ENCODE measurements around the gene SYNPR.

Gene SYNPR

GRCh38 chr3:63561879-63562278 lies 283.8 kb downstream of the SYNPR start:
- H3K9ac ChIP-seq (ENCODE audit: low read depth, low read length) = no peak overlapping the region
- H3K4me3 ChIP-seq (ENCODE audit: low read depth, low read length) = no peak overlapping the region
- no peaks in the 10 kb centered on the region for H3K4me1 ChIP-seq (ENCODE audit: control insufficient read depth, insufficient read depth, low read length)
- no peaks in the 10 kb centered on the region for H3K36me3 ChIP-seq (ENCODE audit: control insufficient read depth, insufficient read depth, low read length)
- H3K9me3 ChIP-seq (ENCODE audit: control insufficient read depth, insufficient read depth, low read length) = no peaks in the 10 kb centered on the region
- no peaks in the 10 kb centered on the region for H3K27me3 ChIP-seq (ENCODE audit: control insufficient read depth, insufficient read depth, low read length)

- no peaks in the 10 kb centered on the region for H3K9me3 ChIP-seq (ENCODE audit: control insufficient read depth, insufficient read depth, low read length)
- H3K36me3 ChIP-seq (ENCODE audit: control insufficient read depth, insufficient read depth, low read length) = no peaks in the 10 kb centered on the region
- H3K27me3 ChIP-seq (ENCODE audit: control insufficient read depth, insufficient read depth, low read length) = no peaks in the 10 kb centered on the region
- peaks cover under 1% of the 10 kb centered on the region for H3K4me1 ChIP-seq (ENCODE audit: control insufficient read depth, insufficient read depth, low read length)
- no peak overlapping the region for H3K9ac ChIP-seq (ENCODE audit: low read depth, low read length)
- no peak overlapping the region for H3K4me3 ChIP-seq (ENCODE audit: low read depth, low read length)
These were observed 284.2 kb downstream of the SYNPR start for GRCh38 chr3:63562323-63562722.

- peaks cover 3% of the 10 kb centered on the region for H3K4me1 ChIP-seq (ENCODE audit: control insufficient read depth, insufficient read depth, low read length)
- H3K27me3 ChIP-seq (ENCODE audit: control insufficient read depth, insufficient read depth, low read length) = no peaks in the 10 kb centered on the region
- H3K9ac ChIP-seq (ENCODE audit: low read depth, low read length) = no peak overlapping the region
- H3K4me3 ChIP-seq (ENCODE audit: low read depth, low read length) = no peak overlapping the region
- no peaks in the 10 kb centered on the region for H3K36me3 ChIP-seq (ENCODE audit: control insufficient read depth, insufficient read depth, low read length)
- no peaks in the 10 kb centered on the region for H3K9me3 ChIP-seq (ENCODE audit: control insufficient read depth, insufficient read depth, low read length)
These were observed 285.5 kb downstream of the SYNPR start for GRCh38 chr3:63563572-63563971.

GRCh38 chr3:63565220-63565619 lies 287.1 kb downstream of the SYNPR start:
- peaks cover 3% of the 10 kb centered on the region for H3K4me1 ChIP-seq (ENCODE audit: control insufficient read depth, insufficient read depth, low read length)
- no peak overlapping the region for H3K9ac ChIP-seq (ENCODE audit: low read depth, low read length)
- H3K9me3 ChIP-seq (ENCODE audit: control insufficient read depth, insufficient read depth, low read length) = no peaks in the 10 kb centered on the region
- H3K27me3 ChIP-seq (ENCODE audit: control insufficient read depth, insufficient read depth, low read length) = no peaks in the 10 kb centered on the region
- H3K4me3 ChIP-seq (ENCODE audit: low read depth, low read length) = no peak overlapping the region
- H3K36me3 ChIP-seq (ENCODE audit: control insufficient read depth, insufficient read depth, low read length) = no peaks in the 10 kb centered on the region

- Histone ChIP-seq H3K36me3 (ENCODE audit: control insufficient read depth, insufficient read depth, low read length) (no peaks in the 10 kb centered on the region), H3K4me1 (ENCODE audit: control insufficient read depth, insufficient read depth, low read length) (peaks cover 7% of the 10 kb centered on the region), H3K27me3 (ENCODE audit: control insufficient read depth, insufficient read depth, low read length) (no peaks in the 10 kb centered on the region), H3K4me3 (ENCODE audit: low read depth, low read length) (no peak overlapping the region), H3K9me3 (ENCODE audit: control insufficient read depth, insufficient read depth, low read length) (no peaks in the 10 kb centered on the region), H3K9ac (ENCODE audit: low read depth, low read length) (no peak overlapping the region)
These were observed 293.6 kb downstream of the SYNPR start for GRCh38 chr3:63571682-63572081.

GRCh38 chr3:63576846-63577245 lies 298.7 kb downstream of the SYNPR start:
- Histone ChIP-seq H3K27me3 (ENCODE audit: control insufficient read depth, insufficient read depth, low read length) (no peaks in the 10 kb centered on the region), H3K9me3 (ENCODE audit: control insufficient read depth, insufficient read depth, low read length) (no peaks in the 10 kb centered on the region), H3K9ac (ENCODE audit: low read depth, low read length) (no peak overlapping the region), H3K4me1 (ENCODE audit: control insufficient read depth, insufficient read depth, low read length) (peaks cover 14% of the 10 kb centered on the region), H3K4me3 (ENCODE audit: low read depth, low read length) (no peak overlapping the region), H3K36me3 (ENCODE audit: control insufficient read depth, insufficient read depth, low read length) (no peaks in the 10 kb centered on the region)

GRCh38 chr3:63578858-63579257 lies 300.8 kb downstream of the SYNPR start:
- H3K27me3 ChIP-seq (ENCODE audit: control insufficient read depth, insufficient read depth, low read length) = no peaks in the 10 kb centered on the region
- no peaks in the 10 kb centered on the region for H3K9me3 ChIP-seq (ENCODE audit: control insufficient read depth, insufficient read depth, low read length)
- H3K4me3 ChIP-seq (ENCODE audit: low read depth, low read length) = no peak overlapping the region
- H3K36me3 ChIP-seq (ENCODE audit: control insufficient read depth, insufficient read depth, low read length) = no peaks in the 10 kb centered on the region
- no peak overlapping the region for H3K9ac ChIP-seq (ENCODE audit: low read depth, low read length)
- peaks cover 13% of the 10 kb centered on the region for H3K4me1 ChIP-seq (ENCODE audit: control insufficient read depth, insufficient read depth, low read length)

- Histone ChIP-seq H3K9ac (ENCODE audit: low read depth, low read length) (no peak overlapping the region), H3K4me3 (ENCODE audit: low read depth, low read length) (no peak overlapping the region), H3K4me1 (ENCODE audit: control insufficient read depth, insufficient read depth, low read length) (peaks cover 17% of the 10 kb centered on the region), H3K9me3 (ENCODE audit: control insufficient read depth, insufficient read depth, low read length) (no peaks in the 10 kb centered on the region), H3K27me3 (ENCODE audit: control insufficient read depth, insufficient read depth, low read length) (no peaks in the 10 kb centered on the region), H3K36me3 (ENCODE audit: control insufficient read depth, insufficient read depth, low read length) (no peaks in the 10 kb centered on the region)
These were observed 302.0 kb downstream of the SYNPR start for GRCh38 chr3:63580151-63580550.

- H3K4me3 ChIP-seq (ENCODE audit: low read depth, low read length) = no peak overlapping the region
- H3K27me3 ChIP-seq (ENCODE audit: control insufficient read depth, insufficient read depth, low read length) = no peaks in the 10 kb centered on the region
- H3K4me1 ChIP-seq (ENCODE audit: control insufficient read depth, insufficient read depth, low read length) = peaks cover 6% of the 10 kb centered on the region
- no peaks in the 10 kb centered on the region for H3K36me3 ChIP-seq (ENCODE audit: control insufficient read depth, insufficient read depth, low read length)
- no peaks in the 10 kb centered on the region for H3K9me3 ChIP-seq (ENCODE audit: control insufficient read depth, insufficient read depth, low read length)
- H3K9ac ChIP-seq (ENCODE audit: low read depth, low read length) = no peak overlapping the region
These were observed 304.9 kb downstream of the SYNPR start for GRCh38 chr3:63582943-63583500.

GRCh38 chr3:63584681-63585080 lies 306.6 kb downstream of the SYNPR start:
- no peak overlapping the region for H3K4me3 ChIP-seq (ENCODE audit: low read depth, low read length)
- H3K36me3 ChIP-seq (ENCODE audit: control insufficient read depth, insufficient read depth, low read length) = no peaks in the 10 kb centered on the region
- H3K27me3 ChIP-seq (ENCODE audit: control insufficient read depth, insufficient read depth, low read length) = no peaks in the 10 kb centered on the region
- H3K9me3 ChIP-seq (ENCODE audit: control insufficient read depth, insufficient read depth, low read length) = no peaks in the 10 kb centered on the region
- no peak overlapping the region for H3K9ac ChIP-seq (ENCODE audit: low read depth, low read length)
- peaks cover 6% of the 10 kb centered on the region for H3K4me1 ChIP-seq (ENCODE audit: control insufficient read depth, insufficient read depth, low read length)

GRCh38 chr3:63585927-63586326 lies 307.8 kb downstream of the SYNPR start:
- Histone ChIP-seq H3K9ac (ENCODE audit: low read depth, low read length) (no peak overlapping the region), H3K4me1 (ENCODE audit: control insufficient read depth, insufficient read depth, low read length) (peaks cover 6% of the 10 kb centered on the region), H3K4me3 (ENCODE audit: low read depth, low read length) (no peak overlapping the region), H3K27me3 (ENCODE audit: control insufficient read depth, insufficient read depth, low read length) (no peaks in the 10 kb centered on the region), H3K36me3 (ENCODE audit: control insufficient read depth, insufficient read depth, low read length) (no peaks in the 10 kb centered on the region), H3K9me3 (ENCODE audit: control insufficient read depth, insufficient read depth, low read length) (no peaks in the 10 kb centered on the region)

GRCh38 chr3:63588895-63589294 lies 310.8 kb downstream of the SYNPR start:
- H3K9me3 ChIP-seq (ENCODE audit: control insufficient read depth, insufficient read depth, low read length) = no peaks in the 10 kb centered on the region
- no peaks in the 10 kb centered on the region for H3K27me3 ChIP-seq (ENCODE audit: control insufficient read depth, insufficient read depth, low read length)
- no peak overlapping the region for H3K4me3 ChIP-seq (ENCODE audit: low read depth, low read length)
- no peak overlapping the region for H3K9ac ChIP-seq (ENCODE audit: low read depth, low read length)
- H3K4me1 ChIP-seq (ENCODE audit: control insufficient read depth, insufficient read depth, low read length) = peaks cover 4% of the 10 kb centered on the region
- no peaks in the 10 kb centered on the region for H3K36me3 ChIP-seq (ENCODE audit: control insufficient read depth, insufficient read depth, low read length)
